ENCODE measurements around the gene VAV3.

The VAV3 gene

DNA sequence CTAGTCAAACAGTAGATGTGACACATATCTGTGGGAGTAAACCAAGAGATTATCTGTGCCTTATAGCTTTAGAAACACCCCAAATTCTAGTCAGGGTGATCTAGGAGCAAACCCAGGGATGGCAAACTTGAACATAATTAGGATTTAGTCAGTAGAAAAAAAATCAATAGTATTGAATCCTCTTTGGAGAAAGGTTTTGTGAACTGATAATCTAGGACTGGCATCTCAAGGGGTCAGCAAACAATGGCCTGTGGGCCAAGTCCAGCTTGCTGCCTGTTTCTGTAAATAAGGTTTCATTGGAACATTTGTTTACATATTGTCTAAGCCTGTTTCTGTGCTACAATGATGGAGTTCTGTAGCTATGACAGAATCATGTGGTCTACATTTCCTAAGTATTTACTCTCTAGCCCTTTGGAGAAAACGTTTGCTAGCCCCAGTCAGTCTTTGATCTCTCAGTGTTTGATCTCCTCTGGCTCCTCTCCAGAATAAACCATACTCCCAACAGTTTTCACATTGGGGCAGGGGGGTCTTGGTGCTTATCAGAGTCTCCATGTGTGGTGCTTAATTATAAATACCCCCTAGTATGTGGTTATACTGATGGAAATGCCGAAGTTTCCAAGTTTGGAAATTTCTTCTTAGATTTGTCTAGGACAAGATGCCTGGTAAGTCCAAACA is 438.3 kb downstream of the VAV3 start:
- DNase-seq, result no peak

DNA sequence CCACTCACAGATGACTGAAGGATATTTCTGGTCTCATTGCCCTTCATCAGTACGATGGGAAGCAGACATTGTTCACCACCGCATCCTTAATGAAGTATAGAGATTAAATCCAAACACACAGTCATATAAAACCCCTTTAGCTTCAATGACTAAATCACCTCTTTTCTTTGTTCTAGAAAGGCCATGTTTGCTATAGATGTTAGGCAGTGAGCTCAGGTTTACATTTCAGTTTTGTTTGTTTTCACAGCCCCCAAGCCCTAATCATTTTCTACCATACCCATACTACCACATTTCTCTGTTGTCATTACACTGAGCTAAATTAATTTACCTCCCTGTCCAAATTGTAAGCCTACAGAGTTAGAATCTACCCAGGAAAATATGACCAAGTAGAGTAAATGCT is 439.0 kb downstream of the VAV3 start:
- no peak for DNase-seq

DNA sequence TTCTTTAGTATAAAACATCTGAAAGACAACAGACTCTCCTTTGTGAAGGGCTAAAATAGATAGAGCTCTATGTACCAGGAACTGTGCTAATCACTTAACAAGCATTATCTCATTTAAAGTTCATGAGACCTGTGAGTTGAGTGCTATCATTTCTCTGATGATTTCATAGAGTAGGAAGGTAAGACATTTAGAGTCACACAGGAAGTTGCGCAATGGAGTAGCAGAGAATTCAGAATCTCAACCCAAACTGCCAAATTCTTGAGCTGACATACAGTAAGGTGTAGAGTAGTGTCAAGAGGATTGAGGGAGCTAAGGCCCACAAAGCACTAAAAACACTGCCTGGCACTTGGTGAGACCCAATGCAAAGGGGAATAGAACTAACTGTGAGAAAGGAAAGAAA is 439.8 kb downstream of the VAV3 start:
- no peak for DNase-seq

DNA sequence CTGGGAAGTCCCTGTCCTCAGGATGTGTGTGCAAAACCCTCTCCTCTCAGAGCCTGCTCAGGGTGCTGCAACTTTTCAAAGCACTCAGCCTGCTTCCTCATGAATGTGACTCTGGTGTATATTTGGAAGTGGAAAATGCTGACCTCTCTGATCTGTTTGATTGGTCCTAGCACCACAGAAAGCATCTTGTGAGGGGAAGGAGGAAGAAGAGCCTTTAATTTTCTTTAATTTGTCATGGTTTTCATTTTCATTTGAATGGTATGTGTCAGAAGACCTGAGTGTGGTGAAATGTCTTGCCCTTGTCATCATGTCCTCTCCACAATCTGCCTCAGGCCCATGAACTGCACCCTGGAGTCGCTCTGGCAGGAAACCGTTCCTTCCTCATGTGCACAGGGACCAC is 440.7 kb downstream of the VAV3 start:
- DNase-seq, result no peak

DNA sequence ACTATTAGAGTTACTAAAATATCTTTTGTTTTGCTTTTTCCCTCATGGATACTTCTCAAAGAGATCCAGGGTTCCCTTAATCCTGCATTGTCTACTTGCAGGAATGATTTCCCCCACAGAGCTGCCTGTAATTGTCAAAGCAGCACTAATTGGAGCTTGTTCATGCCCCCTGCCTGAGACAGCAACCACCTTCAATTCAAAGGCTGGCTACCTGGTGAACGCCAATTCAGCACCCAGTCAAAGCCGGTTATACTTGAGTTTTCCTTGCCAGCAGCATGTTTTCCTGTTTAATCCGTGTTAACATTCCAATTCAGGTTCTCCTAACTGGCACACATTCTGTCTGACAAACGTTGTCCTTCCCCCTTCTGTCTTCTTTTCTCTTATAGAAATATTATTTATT is 441.2 kb downstream of the VAV3 start:
- no peak for DNase-seq

DNA sequence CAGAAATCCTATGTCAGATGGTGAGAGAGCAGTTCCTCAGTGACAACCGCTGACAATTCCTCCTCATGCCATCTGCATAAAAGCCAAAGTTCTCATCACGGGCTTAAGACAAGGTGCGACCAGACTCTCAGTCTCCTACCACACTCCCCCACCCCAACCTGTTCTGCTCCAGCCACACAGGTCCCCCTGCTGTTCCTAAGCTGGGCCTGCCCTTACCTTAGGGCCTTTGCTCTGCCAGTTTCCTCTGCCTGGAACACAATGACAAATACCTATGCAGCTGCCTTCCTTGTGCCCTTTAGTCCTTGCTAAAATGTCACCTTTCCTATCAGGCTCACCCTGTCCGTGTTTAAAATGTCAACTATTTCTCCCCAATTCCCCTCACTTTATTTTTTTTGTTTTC is 441.9 kb downstream of the VAV3 start:
- no peak for DNase-seq
